Germinal center (tissue), 1 donor: ENCODE measurements around the gene RELA.
"Not testable (repeated sequence)": the region's sequence is repeated elsewhere in the genome, so short reads cannot be mapped to it uniquely, and the experiment has no call there.

Source experiments
- DNase-seq: peaks from one replicate; pipeline ENCODE4 v3.0.0; 2012; ENCODE audit warnings: mixed read lengths, low spot score

RELA gene

GRCh38 chr11:65672180-65672860 is 9.6 kb upstream of the RELA start:
- DNase-seq, result no peak

GRCh38 chr11:65663639-65664200 is 1.0 kb upstream of the RELA start:
- DNase-seq, result no peak

- no peak for DNase-seq
Observed at GRCh38 chr11:65662247-65662798, 393 bp downstream of the RELA start.

GRCh38 chr11:65661599-65662246 is 993 bp downstream of the RELA start:
- DNase-seq, result no peak

GRCh38 chr11:65660908-65661307 is 1.8 kb downstream of the RELA start:
- not testable (repeated sequence) for DNase-seq

GRCh38 chr11:65660038-65660437 is 2.7 kb downstream of the RELA start:
- no peak for DNase-seq

- DNase-seq, result no peak
Observed at GRCh38 chr11:65658174-65659021, 4.3 kb downstream of the RELA start.

- DNase-seq, result no peak
Observed at GRCh38 chr11:65657426-65657825, 5.3 kb downstream of the RELA start.

- DNase-seq, result no peak
Observed at GRCh38 chr11:65655570-65656332, 7.0 kb downstream of the RELA start.

GRCh38 chr11:65654375-65655349 is 8.1 kb downstream of the RELA start:
- DNase-seq, result no peak

- DNase-seq, result no peak
Observed at GRCh38 chr11:65653229-65654225, 9.2 kb downstream of the RELA start.

GRCh38 chr11:65652511-65653228 is 10.0 kb downstream of the RELA start:
- DNase-seq, result peak; percentile 98

- no peak for DNase-seq
Observed at GRCh38 chr11:65651589-65652510, 10.9 kb downstream of the RELA start.

- DNase-seq, result no peak
Observed at GRCh38 chr11:65651339-65651588, 11.5 kb downstream of the RELA start.

GRCh38 chr11:65650547-65651338 is 12.0 kb downstream of the RELA start:
- DNase-seq, result no peak

GRCh38 chr11:65649656-65650546 is 12.8 kb downstream of the RELA start:
- no peak for DNase-seq
